Measurements from ENCODE around the gene PNMT. TPM values are rescaled to one million over a fixed set of nuclear protein-coding genes. Genes with fewer than 3 reads are reported as not detected.

Gene PNMT
- total and polyA plus RNA-seq, 2 of the 4 experiments (the other 2 are of a cell fraction): not detected

GRCh38 chr17:39659279-39660010 is 8.8 kb upstream of the PNMT start:
- DNase-seq (no peak), ATAC-seq (ENCODE audit: low read depth) (no peak)
- Histone ChIP-seq H2BK5ac (ENCODE audit: low read depth, low read length, poor library complexity, severe bottlenecking) (no peak overlapping the region), H2AK9ac (replicated peaks; ENCODE audit: low read depth, low read length, poor library complexity) (no peak overlapping the region), H3K9me1 (ENCODE audit: insufficient read depth, low read length) (no peaks in the 10 kb centered on the region), H4K8ac (ENCODE audit: low read depth in 2 of 2, low read length in 2 of 2) (no peak overlapping the region), H3K4ac (ENCODE audit: low read depth, low read length) (no peak overlapping the region), H3K18ac (ENCODE audit: low read depth, low read length) (no peak overlapping the region), H3K9ac (ENCODE audit: low read depth, low read length) (no peak overlapping the region), H3K23ac (ENCODE audit: low read depth, low read length) (no peak overlapping the region), H3K14ac (replicated peaks; ENCODE audit: low read depth, low read length) (no peak overlapping the region), H3K27me3 (ENCODE audit: control insufficient read depth, insufficient read depth, low read length) (no peaks in the 10 kb centered on the region), H3K4me3 (ENCODE audit: insufficient read depth, low read depth, low read length) (no peak overlapping the region), H4K20me1 (ENCODE audit: insufficient read depth, low read length) (peaks cover 5% of the 10 kb centered on the region), H3K79me1 (ENCODE audit: low read depth in 1 of 2, low read length in 2 of 2) (peaks cover 4 to 6% of the 10 kb centered on the region in 2 experiments; a peak in 2 of 4 replicates), H3K4me1 (ENCODE audit: control insufficient read depth, insufficient read depth, low read length) (peaks cover 4% of the 10 kb centered on the region; the same call in 1 of the 2 replicates), H4K91ac (ENCODE audit: insufficient read depth, low read depth, low read length) (no peak overlapping the region), H3K27ac (ENCODE audit: insufficient read depth, low read length) (no peak overlapping the region), H3K4me2 (ENCODE audit: low read depth, low read length) (no peak overlapping the region), H3K36me3 (ENCODE audit: control insufficient read depth, insufficient read depth, low read length) (peaks cover 40% of the 10 kb centered on the region), H2BK15ac (ENCODE audit: low read depth, low read length) (no peak overlapping the region), H3K9me3 (ENCODE audit: control insufficient read depth, insufficient read depth, low read length) (no peaks in the 10 kb centered on the region), H2AFZ (replicated peaks; ENCODE audit: low read length, poor library complexity) (no peak overlapping the region), H2AK5ac (ENCODE audit: low read depth, low read length) (no peak overlapping the region), H4K5ac (ENCODE audit: low read depth, low read length) (no peak overlapping the region), H2BK20ac (ENCODE audit: low read depth, low read length) (no peak overlapping the region), H2BK120ac (ENCODE audit: low read depth, low read length) (no peak overlapping the region), H3K56ac (ENCODE audit: extremely low read depth, insufficient read depth, low read length) (no peak overlapping the region)
- 50% methylated on average over 3 of the region's 15 CpGs; no CpG with 5 or more reads in 1 of the 2 experiments for WGBS, 2 experiments (ENCODE audit: extremely low coverage in 2 of 2, insufficient read length in 1 of 2)
- BruUV-seq (replicated peaks): no TSS peak
- CTCF ChIA-PET: no interaction called here
- no peak for TF ChIP-seq FOS (IDR thresholded peaks at IDR 0.05; ENCODE audit: low read depth, low read length)
- no peak for TF ChIP-seq SMC3 (IDR thresholded peaks at IDR 0.05; ENCODE audit: low read depth, low read length)
- TF ChIP-seq MAZ (IDR thresholded peaks at IDR 0.05; ENCODE audit: borderline replicate concordance, low read depth, low read length): no peak
- TF ChIP-seq MAFK (IDR thresholded peaks at IDR 0.05; ENCODE audit: low read depth, low read length): no peak
- no peak for TF ChIP-seq MXI1 (IDR thresholded peaks at IDR 0.05; ENCODE audit: borderline replicate concordance, low read depth, low read length)
- TF ChIP-seq NFE2L2 (IDR thresholded peaks at IDR 0.05; ENCODE audit: low read depth, low read length): no peak
- TF ChIP-seq USF2 (IDR thresholded peaks at IDR 0.05; ENCODE audit: low read depth, low read length): no peak
- TF ChIP-seq BHLHE40 (IDR thresholded peaks at IDR 0.05; ENCODE audit: low read depth, low read length): no peak
- no peak for TF ChIP-seq RAD21 (IDR thresholded peaks at IDR 0.05; ENCODE audit: low read length)
- TF ChIP-seq CHD1 (IDR thresholded peaks at IDR 0.05; ENCODE audit: low read depth, low read length): no peak
- TF ChIP-seq CTCF (conservative IDR thresholded peaks at IDR 0.05; ENCODE audit: low read depth, low read length): no peak
- no peak for TF ChIP-seq CEBPB (IDR thresholded peaks at IDR 0.05; ENCODE audit: low read depth, low read length)
- no peak for TF ChIP-seq POLR2A (IDR thresholded peaks at IDR 0.05; ENCODE audit: low read depth, low read length)
- no peak for TF ChIP-seq ELK1 (IDR thresholded peaks at IDR 0.05; ENCODE audit: borderline replicate concordance, low read depth, low read length)
- TF ChIP-seq RFX5 (IDR thresholded peaks at IDR 0.05; ENCODE audit: low read depth, low read length): no peak
- POLR2A ChIA-PET (ENCODE audit: unreplicated experiment): no interaction called here
- dilution Hi-C loops (cut with HindIII; ENCODE audit: low sequenced_read_pairs, unreplicated experiment): no loop called here
- in situ Hi-C loops (cut with MboI; ENCODE audit: low sequenced_read_pairs): no loop called here
- intact Hi-C loops (cut with micrococcal nuclease): no loop called here

Data from IMR-90 (cell line).